Activated CD8-positive, alpha-beta memory T cell treated with anti-CD3 and anti-CD28 coated beads, Interleukin-2, amount 50 U/mL, for 24 hours (primary cell): ENCODE data around the gene TAF10.

Source experiments
- DNase-seq: peaks from one replicate; pipeline ENCODE4 v3.0.0-alpha.2; 2020; ENCODE audit errors: extremely low read depth

Gene TAF10

DNA sequence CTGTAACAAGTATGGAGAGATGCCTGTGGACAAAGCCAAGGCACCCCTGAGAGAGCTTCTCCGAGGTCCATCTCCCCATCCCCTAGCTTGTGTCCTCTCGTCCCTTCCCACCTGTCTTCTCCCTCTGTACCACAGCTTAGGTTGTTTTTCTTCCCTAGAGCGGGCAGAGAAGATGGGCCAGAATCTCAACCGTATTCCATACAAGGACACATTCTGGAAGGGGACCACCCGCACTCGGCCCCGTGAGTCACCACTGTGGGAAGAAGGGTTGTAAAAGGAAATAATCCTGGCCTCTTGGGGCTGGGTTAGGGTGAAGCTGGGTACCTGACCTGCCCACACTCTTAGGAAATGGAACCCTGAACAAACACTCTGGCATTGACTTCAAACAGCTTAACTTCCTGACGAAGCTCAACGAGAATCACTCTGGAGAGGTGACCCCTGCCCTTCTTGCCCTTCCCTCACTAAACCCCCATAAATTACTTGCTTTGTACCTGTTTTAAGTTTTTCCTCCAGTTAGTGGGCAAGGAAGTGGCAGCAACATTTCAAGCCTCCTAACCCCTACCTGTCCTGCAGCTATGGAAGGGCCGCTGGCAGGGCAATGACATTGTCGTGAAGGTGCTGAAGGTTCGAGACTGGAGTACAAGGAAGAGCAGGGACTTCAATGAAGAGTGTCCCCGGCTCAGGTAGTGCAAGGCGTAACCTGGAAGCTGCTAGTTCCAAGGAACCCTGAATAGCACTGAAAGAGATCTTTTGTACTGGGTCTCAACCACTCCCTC is 3.1 kb downstream of the TAF10 start:
- DNase-seq = no peak

DNA sequence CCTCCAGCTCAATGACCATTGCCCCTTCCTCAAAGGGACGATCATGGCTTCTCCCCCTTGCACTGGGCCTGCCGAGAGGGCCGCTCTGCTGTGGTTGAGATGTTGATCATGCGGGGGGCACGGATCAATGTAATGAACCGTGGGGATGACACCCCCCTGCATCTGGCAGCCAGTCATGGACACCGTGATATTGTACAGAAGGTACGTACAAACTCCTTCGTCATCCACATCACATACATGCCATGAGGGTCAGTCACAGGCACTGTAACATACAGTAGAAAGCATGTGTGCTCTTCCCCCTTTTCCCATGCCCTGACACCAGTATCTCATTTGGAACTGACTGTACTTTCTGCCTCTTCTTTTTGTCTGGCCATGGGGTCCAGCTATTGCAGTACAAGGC is 4.0 kb downstream of the TAF10 start:
- DNase-seq = no peak

DNA sequence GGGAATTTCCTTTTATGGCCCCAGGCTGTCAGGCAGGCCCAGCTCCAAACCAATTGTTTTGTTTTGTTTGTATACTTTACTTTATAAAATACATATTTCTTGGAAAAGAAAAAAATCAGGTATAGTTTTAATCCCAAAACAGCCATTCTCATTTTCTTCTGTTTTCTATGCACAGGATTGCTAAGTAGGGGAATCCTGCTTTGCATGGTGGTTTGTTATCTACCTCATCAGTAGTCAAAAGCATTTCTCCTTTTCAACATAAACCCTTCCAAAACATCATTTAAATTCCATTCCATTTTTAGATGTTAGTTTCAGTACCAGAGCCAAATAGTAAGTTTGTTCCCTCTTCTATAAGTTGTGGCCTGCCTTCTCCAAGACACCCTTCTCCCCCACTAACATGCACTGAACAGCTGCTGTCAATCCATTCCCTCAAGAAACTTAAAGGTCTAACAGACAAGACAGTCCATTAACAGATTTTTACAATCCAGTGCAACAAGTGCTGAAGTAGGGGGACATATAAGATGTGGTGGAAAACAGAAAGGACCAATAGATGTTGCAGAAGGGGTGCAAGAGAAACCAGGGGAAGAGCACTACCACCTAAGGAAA is 4.7 kb downstream of the TAF10 start:
- no peak for DNase-seq

- DNase-seq = no peak
Observed at GRCh38 chr11:6606471-6607189, 5.4 kb downstream of the TAF10 start.

- no peak for DNase-seq
Observed at GRCh38 chr11:6604790-6605189, 7.2 kb downstream of the TAF10 start.

DNA sequence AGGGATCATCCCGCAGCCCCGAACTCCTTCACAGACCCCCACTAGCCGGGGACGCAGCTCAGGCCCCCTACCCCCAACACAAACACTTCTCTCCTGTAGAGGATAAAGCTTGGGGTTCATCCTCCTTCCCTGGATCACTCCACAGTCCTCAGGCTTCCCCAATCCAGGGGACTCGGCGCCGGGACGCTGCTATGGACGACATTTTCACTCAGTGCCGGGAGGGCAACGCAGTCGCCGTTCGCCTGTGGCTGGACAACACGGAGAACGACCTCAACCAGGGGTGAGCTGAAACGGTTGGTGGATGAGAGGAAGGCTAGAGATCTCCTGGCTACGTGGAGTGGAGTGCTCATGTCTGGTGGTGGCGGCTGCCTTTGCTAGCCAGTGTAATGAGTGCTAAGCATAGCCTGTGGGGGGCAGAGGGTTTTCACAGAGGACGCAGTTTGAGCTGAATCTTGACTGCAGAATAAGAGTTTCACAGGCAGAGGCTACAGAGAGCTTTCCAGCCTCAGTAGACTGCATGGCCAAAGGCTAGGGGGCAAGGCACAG is 7.9 kb downstream of the TAF10 start:
- peak; percentile 21 for DNase-seq

- peak; percentile 65 for DNase-seq
Observed at GRCh38 chr11:6603287-6604080, 8.5 kb downstream of the TAF10 start, which contains the start of the genes ILK and RRP8. ILK (plus strand) TSS chr11:6603774; CDS start chr11:6604272, 498 bp downstream. RRP8 (minus strand) TSS chr11:6603616; CDS start chr11:6603502, 114 bp downstream.

GRCh38 chr11:6602096-6602940 is 9.7 kb downstream of the TAF10 start:
- no peak for DNase-seq

DNA sequence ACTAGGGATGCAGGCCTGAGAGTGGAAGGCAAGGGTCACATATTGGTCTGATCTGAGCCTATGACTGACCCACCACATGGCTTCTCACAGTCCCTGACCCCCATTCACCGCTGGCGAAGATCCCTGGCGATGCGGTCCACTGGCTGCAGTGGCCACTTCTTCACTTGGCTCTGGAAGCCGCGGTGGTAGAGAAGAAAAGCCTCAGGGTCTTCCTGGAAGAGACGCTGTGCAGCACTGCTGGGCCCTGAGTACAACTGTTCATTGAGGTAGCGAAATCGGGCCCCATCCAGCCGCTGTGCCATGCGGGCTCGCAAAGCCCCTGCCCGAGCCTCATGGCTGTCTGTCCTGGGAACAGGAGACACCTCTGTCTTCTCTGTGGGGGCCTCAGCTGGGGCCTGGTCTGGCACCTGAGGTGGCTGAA is 11.0 kb downstream of the TAF10 start:
- DNase-seq = no peak

- no peak for DNase-seq
Observed at GRCh38 chr11:6599881-6600390, 12.1 kb downstream of the TAF10 start.

DNA sequence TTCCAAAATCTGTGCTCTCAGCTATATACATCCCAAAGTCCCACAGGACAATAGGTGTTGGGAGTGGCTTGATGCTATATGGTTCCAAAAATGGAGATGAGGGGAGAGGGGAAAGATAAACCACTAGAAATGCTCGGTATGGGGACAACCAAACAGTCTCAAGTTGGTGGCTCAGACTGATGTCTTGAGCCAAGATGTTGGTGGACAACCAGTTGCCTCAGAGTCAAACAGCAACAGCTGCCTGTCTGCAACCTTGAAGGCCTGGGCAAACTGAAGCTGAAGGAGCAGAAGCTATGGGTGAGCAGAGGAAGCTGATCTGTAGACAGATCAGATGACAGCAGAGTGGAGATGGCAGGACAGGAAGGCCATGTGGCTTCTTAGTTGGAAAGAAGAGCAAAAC is 12.6 kb downstream of the TAF10 start:
- DNase-seq = no peak

DNA sequence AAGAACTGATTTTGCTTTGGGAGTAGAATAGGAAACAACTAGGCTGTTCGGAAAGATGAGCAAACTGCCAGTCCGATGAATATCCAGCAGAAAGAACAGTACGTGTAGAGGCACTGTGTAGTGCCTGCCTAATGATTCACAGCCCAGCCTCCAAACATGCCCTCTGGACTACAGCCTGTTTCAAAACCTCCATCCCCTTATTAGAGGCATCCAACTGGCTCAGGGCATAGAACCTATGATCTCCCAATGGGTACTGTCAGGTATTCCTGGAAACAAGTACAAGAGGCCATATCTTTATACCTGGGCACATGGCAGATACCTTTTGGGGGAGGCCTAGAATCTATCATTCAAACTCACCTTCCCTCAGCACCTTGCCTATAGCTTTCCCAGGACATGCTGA is 13.5 kb downstream of the TAF10 start:
- DNase-seq = no peak

- no peak for DNase-seq
Observed at GRCh38 chr11:6596239-6596877, 15.7 kb downstream of the TAF10 start.

DNA sequence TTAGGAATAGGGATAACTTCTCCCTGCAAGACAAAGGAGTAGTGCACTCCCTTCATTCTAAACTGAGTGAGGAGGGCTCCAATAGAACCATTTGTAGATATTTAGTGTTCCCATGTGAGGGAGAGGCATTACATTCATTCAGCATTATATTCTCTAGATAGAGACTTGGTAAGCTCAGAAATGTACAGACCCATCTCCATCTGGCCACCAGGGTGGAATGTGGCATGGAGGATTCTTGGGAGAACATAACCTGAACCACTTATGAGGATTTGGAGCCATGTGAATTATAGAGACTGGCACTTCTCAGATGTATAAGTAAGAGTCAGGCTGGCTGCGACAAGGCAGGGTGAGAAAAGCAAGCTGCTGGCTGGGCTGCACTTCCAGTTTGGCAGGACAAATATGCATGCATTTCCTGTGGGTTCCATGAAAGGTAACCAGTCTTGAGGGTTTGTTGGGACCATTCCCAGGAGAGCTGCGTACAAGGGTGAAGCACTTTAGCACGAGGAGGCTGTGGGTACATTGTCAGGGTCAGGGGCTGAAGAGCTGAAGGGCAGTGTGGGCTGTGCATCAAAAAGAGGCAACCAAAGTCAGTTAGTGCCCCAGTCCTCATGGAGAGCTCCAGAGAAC is 17.8 kb downstream of the TAF10 start:
- DNase-seq = no peak

DNA sequence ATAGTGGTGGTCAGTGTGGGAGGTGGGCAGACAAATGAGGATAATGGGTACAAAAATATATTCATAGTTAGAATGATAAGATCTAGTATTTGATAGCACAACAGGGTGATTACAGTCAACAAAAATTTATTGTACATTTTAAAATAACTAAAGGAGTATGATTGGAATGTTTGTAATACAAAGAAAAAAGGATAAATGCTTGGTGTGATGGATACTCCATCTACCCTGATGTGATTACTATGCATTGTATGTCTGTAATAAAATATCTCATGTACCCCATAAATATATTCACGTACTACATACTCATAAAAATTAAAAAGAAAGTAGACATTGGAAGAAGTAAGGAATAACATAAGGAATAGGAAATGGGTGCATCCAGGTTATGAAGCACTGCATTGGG is 24.0 kb downstream of the TAF10 start:
- DNase-seq = no peak

GRCh38 chr11:6587360-6587953 is 24.6 kb downstream of the TAF10 start:
- no peak for DNase-seq

DNA sequence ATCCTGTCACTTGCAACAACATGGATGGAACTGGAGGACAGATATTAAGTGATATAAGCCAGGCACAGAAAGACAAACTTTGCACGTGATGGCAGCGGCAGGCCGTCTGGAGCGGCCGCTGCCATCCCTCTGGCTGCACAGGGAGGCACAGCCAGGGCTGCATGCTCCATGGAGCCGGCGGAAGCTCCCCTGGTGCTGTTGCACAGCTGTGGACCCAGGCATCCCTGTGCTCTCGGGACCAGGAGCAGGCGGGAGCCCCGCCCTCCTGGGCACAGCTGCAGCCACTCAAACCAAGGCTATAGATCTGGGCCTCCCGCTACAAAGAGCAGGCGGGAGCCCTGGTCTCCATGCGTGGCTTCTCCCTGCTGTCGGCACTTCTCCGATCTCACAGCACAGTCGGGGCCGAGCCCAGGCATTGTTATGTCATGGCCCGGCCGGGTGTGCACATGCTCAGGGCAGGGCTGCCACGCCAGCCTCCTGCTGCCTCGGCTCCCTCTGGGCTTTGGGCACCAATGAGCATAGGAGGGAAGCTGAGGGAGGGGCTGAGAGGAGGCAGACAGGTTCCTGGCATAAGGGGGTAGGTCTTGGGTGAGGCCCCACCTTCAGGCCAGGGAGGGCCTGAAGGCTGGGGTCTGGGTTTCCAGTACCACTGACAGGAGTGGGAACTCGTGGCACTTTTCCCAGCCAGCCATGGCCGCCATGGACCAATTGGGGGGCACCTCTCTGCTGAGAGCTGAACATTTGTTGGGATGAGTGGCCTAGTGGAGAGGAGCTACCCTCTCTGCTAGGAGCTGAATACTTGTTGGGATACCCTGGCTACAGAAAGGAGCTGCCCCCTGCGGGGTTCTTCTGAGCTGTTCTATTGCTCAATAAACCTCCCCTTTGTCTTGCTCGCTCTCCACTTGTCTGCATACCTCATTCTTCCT is 25.3 kb downstream of the TAF10 start:
- no peak for DNase-seq

- DNase-seq = no peak
Observed at GRCh38 chr11:6584528-6584927, 27.5 kb downstream of the TAF10 start.
